GM12878 (cell line): ENCODE measurements around the gene FLOT1.
"Not testable (repeated sequence)": the region's sequence is repeated elsewhere in the genome, so short reads cannot be mapped to it uniquely, and the experiment has no call there.

Experiments
- BRCA1 ChIP-seq: IDR thresholded peaks from 2 replicates; pipeline ENCODE4 v1.6.1; 2011; ENCODE audit warnings: low read depth, low read length, improper control_type of control experiment
- HCFC1 ChIP-seq: fragments of 150-350 bp; IDR thresholded peaks from 2 replicates; pipeline ENCODE4 v1.6.1; 2014; ENCODE audit warnings: low read length
- MTA2 ChIP-seq: fragments of 450-650 bp; IDR thresholded peaks from 2 replicates; pipeline ENCODE4 v1.6.1; 2016; ENCODE audit warnings: low read depth, mild to moderate bottlenecking, moderate library complexity
- NRF1 ChIP-seq: conservative IDR thresholded peaks from 2 replicates; pipeline ENCODE4 v1.6.1; 2011; ENCODE audit warnings: mild to moderate bottlenecking, low read depth, low read length, improper control_type of control experiment
- POLR2A ChIP-seq: IDR thresholded peaks from 2 replicates; pipeline ENCODE4 v1.6.1; 2011; ENCODE audit warnings: low read depth, mild to moderate bottlenecking, low read length
- RAD21 ChIP-seq: IDR thresholded peaks from 2 replicates; pipeline ENCODE4 v1.6.1; 2011; ENCODE audit warnings: mild to moderate bottlenecking, low read depth, low read length, moderate library complexity; ENCODE audit not compliant: insufficient read depth
- SUZ12 ChIP-seq: fragments of 200-600 bp; sonication (generic); IDR thresholded peaks from one replicate; pipeline ENCODE4 v1.6.1; 2018; ENCODE audit warnings: antibody characterized with exemption, mild to moderate bottlenecking; ENCODE audit not compliant: unreplicated experiment
- YY1 ChIP-seq: IDR thresholded peaks from 2 replicates; pipeline ENCODE4 v1.6.1; 2011; ENCODE audit warnings: low read depth, mild to moderate bottlenecking, low read length
- TF ChIP-seq, protein P1 (sequence below), 3 experiments: IDR thresholded peaks in 2 of 3; conservative IDR thresholded peaks in 1 of 3; 2 replicates each; pipeline ENCODE4 v1.5.1; 2011; ENCODE audit warnings: low read depth in 3 of 3, low read length in 3 of 3, mild to moderate bottlenecking in 3 of 3, control low read depth in 2 of 3, moderate library complexity in 2 of 3, inconsistent platforms in 1 of 3, mixed read lengths in 1 of 3; ENCODE audit not compliant: control insufficient read depth in 2 of 3, insufficient read depth in 1 of 3; ENCODE audit errors: extremely low read depth in 1 of 3

DNA sequence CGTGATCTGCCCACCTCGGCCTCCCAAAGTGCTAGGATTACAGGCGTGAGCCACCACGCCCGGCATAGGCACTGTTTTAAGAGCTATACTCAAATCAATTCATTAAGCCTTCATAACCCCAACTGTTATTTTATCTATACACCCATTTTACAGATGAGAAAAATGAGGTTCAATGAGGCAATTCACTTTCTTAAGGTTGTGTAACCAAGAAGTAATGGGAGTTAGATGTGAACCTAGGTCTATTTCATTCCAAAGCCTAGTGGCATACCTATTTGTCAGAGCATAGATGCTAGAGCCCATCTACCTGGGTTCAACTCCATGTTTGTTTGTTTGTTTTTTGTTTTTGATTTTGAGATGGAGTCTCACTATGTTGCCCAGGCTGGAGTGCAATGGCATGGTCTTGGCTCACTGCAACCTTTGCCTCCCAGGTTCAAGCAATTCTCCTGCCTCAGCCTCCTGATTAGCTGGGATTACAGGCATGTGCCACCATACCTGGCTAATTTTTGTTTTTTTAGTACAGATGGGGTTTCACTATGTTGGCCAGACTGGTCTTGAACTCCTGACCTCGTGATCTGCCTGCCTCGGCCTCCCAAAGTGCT, 14.0 kb upstream of the FLOT1 start:
- not testable (repeated sequence) for TF ChIP-seq NRF1, YY1, POLR2A, HCFC1, MTA2, RAD21, BRCA1, SUZ12
- TF ChIP-seq, protein P1, sequence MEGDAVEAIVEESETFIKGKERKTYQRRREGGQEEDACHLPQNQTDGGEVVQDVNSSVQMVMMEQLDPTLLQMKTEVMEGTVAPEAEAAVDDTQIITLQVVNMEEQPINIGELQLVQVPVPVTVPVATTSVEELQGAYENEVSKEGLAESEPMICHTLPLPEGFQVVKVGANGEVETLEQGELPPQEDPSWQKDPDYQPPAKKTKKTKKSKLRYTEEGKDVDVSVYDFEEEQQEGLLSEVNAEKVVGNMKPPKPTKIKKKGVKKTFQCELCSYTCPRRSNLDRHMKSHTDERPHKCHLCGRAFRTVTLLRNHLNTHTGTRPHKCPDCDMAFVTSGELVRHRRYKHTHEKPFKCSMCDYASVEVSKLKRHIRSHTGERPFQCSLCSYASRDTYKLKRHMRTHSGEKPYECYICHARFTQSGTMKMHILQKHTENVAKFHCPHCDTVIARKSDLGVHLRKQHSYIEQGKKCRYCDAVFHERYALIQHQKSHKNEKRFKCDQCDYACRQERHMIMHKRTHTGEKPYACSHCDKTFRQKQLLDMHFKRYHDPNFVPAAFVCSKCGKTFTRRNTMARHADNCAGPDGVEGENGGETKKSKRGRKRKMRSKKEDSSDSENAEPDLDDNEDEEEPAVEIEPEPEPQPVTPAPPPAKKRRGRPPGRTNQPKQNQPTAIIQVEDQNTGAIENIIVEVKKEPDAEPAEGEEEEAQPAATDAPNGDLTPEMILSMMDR (IDR thresholded peaks at IDR 0.05 in 2 of 3, conservative IDR thresholded peaks at IDR 0.05 in 1 of 3; ENCODE audit: control insufficient read depth in 2 of 3, extremely low read depth in 1 of 3, insufficient read depth in 1 of 3, low read depth in 3 of 3, low read length in 3 of 3) = not testable (repeated sequence)
